Stimulated activated CD8-positive, alpha-beta memory T cell treated with anti-CD3 and anti-CD28 coated beads, Interleukin-4, amount 100 ng/mL, for 1 hour (primary cell): ENCODE results near the gene TUBGCP4.

ENCODE experiments used
- DNase-seq, 2 donors: peaks; one replicate each; pipeline ENCODE4 v3.0.0-alpha.2; 2020; ENCODE audit warnings: low read depth in 2 of 2, low spot score in 1 of 2

The TUBGCP4 gene

GRCh38 chr15:43402255-43402654 is 31.4 kb downstream of the TUBGCP4 start:
- no peak for DNase-seq

DNA sequence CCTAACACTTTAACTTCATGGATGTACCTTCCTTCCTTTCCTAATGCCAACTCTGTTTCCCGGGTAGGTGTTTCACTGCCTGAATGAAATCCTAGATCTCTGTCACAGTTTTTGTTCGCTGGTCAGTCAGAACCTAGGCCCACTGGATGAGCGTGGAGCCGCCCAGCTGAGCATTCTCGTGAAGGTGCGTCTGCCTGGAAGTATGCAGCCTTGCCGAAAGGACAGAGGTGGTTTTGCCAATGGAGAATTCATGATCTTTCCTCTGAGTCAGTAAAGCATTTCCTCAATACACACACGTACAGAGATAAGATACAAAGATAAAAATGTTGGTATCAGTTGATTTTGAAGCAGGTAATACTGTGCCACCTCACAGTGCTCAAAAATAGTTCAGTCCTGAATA is 32.7 kb downstream of the TUBGCP4 start:
- DNase-seq: no peak

DNA sequence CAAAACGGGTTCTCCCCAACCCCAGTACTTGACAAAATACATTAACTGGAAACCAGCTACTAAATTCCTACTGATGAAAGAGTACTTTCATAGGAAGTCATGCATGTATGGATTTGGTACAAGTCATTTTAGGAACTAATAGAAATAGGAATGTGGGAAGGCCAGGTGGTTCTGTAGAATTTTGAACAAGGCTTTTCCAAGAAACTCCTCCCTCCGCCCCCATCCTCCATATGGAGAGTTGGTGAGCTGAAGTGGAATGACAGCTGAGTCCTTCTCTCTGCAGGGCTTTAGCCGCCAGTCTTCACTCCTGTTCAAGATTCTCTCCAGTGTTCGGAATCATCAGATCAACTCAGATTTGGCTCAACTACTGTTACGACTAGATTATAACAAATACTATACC is 33.2 kb downstream of the TUBGCP4 start:
- no peak for DNase-seq

DNA sequence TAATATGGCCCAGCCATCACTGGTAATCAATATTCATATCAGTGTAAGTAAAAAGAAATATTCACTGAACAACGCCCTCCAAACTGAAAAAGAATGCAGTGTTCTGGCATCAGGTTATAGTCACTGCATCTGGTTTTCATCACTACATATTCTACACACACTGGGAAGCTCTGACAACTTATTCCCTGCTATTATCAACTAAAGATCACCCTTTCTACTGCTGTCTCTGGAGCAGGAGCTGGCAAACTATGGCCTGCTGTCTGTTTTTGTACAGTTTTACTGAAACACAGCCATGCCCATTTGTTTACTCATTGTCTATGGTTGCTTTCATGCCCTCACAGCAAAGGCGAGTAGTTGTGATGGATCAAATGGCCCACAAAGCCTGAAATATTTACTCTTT is 35.3 kb downstream of the TUBGCP4 start:
- DNase-seq: no peak

- no peak for DNase-seq
Observed at GRCh38 chr15:43406808-43407207, 35.9 kb downstream of the TUBGCP4 start.

DNA sequence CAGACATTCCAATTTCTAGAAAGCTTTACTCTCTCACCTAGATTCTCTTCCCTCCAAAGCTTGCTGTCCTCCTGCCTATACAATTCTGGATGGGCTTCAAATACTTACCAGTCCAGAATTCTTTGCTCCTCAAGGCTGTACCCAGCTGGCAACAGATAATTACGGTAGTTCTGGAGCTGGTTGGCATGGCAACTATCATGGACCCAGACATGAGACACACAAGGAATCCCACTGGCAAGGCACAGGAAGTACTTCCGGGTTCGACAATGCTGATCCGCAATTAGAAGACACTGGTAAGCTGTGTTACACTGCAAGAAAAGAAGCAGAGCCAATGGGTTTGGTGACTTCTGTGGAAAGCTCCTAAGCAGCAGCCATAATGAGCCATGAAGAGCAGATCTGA is 37.9 kb downstream of the TUBGCP4 start:
- no peak for DNase-seq

- no peak for DNase-seq
Observed at GRCh38 chr15:43410572-43411214, 39.8 kb downstream of the TUBGCP4 start.

DNA sequence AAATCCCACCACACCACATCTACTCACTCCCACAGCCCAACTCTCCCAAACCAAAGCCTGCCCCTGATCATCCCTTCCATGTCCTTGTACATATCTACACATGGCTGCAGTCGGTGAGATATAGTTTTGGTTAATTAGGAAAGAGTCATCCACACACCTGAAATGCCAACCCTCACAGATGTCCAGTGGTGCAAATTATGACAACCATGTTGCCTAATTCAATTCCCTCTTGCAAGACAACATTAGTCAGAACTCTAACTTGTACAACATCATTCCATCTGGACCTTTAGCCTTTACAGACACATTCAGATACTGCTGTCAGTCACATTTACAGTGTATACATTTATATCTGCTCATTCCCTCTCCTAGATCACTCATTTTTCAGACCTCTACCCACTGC is 41.2 kb downstream of the TUBGCP4 start:
- no peak for DNase-seq

DNA sequence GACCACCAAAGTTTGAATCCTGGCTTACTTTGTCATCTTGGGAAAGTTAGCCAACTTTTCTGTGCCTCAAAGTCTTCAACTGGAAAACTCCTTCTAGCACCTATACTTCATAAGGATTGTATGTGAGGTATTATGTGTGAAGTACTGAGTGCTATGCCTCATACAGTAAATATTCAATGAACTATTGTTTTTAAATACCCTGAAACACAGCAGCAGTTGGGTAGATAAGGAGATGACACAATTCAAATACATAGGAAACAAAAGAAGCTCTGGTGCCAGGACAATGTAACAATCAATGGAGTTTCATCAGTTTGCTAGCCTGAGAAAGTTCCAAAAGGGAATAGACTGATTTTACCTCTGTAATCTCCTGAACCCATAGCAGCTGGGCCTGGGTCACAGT is 43.3 kb downstream of the TUBGCP4 start:
- DNase-seq: no peak

- no peak for DNase-seq
Observed at GRCh38 chr15:43420435-43420834, 49.5 kb downstream of the TUBGCP4 start.

DNA sequence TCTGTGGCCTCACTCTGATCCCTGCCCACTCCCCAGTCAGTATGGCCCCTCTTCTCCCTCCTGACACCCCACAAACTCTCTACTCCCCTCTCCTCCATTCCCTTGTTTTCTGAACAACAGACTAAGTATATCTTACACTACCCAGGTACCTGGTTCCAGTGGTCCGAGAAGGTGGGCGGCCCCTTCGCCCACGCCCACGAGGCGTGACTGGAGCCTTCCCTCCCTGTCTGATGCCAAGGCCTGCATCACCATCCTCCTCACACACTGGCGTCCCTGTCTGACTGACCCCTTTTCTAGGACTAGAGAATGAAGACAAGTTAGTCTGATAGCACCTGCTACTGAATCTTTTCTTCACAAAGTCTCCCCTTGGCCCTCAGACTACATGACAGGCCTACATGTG is 50.0 kb downstream of the TUBGCP4 start:
- no peak for DNase-seq

DNA sequence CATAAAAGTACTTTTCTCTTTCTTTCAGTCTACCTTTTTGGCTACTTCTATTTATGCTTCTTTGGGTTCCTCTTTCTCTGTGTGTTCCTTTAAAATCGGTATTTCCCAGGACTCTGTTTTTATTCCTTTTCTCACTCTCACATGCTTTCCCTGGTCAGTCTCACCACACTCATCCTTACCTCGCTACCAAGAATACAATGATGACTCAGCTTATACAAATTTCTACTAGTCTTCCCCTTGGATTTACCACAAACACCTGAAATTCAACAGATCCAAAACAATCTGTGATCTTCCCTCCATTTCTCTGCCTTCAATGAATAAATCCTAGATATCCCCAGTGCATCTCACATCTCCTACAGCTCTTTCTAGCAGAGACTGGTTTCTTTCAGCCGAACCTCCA is 52.9 kb downstream of the TUBGCP4 start:
- no peak for DNase-seq

DNA sequence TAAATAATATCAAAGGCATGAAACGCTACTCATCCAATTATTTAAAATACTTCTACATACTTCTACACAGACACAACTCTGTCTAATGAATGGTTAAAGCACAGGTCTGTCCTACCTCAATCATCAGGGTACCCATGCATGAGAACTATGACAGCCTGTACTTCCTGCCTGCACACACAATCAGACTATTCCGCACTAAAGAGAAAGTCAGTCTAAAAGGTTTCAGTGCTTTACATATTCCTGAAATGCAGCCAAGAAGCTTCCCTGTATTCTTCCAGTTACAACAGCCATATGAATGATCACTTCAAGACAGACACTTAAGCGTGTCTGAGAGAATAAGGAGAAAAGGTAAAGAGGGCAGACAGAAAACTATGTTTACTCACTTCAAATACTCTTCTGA is 58.8 kb downstream of the TUBGCP4 start:
- no peak for DNase-seq

- no peak for DNase-seq
Observed at GRCh38 chr15:43433165-43433564, 62.3 kb downstream of the TUBGCP4 start.

GRCh38 chr15:43433661-43434303 is 62.9 kb downstream of the TUBGCP4 start:
- no peak for DNase-seq

DNA sequence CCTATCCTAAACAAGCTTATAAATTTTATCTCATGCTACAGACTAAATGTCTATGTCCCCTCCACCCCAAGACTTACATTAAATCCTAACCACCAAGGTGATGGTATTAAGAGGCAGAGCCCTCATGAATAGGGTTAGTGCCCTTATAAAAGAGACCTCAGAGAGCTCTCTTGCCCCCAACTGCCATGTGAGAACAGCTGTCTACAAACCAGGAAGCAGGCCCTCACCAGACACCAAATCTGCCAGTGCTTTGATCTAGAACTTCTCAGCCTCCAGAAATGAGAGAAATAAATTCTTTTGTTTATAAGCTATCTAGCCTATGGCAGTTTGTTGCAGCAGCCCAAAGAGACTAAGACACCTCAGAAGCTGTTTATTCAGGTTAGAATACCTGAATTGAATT is 63.5 kb downstream of the TUBGCP4 start:
- DNase-seq: no peak

DNA sequence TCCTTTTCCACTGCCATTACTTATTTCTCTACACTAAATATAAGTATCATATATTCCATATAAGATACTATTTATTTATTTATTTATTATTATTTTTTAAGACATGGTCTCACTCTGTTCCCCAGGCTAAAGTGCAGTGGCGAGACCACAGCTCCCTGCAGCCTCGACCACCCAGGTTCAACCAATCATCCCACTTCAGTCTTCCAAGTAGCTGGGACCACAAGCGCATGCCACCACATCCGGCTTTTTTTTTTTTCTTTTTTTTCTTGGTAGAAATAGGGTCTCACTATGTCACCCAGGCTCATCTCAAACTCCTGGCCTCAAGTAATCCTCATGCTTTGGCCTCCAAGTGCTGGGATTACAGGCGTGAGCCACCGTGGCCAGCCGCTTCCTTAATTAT is 65.5 kb downstream of the TUBGCP4 start:
- DNase-seq: no peak

- no peak for DNase-seq
Observed at GRCh38 chr15:43439268-43439667, 68.4 kb downstream of the TUBGCP4 start.

DNA sequence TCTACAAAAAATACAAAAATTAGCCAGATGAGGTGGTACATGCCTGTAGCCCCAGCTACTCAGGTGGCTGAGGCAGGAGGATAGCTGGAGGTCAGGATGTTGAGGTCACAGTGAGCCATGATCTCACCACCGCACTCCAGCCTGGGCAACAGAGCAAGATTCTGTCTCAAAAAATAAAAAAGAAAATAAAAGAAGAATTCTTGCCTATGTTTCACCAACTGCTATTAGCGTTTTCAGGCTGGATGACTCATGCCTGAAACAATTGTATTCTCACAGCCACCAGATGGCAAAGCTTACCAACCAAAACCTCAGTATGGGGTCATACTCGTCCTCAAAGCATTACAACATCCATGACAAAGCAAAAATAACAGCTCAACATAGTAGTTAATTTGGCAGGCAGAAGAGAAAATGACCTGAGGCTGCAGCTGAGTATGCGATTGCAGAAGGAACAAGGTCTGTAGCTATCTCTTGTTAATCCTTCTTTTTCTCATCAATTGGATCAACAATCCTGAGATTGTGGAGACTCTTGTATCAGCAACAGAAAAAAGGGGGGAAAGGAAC is 69.9 kb downstream of the TUBGCP4 start:
- no peak for DNase-seq

DNA sequence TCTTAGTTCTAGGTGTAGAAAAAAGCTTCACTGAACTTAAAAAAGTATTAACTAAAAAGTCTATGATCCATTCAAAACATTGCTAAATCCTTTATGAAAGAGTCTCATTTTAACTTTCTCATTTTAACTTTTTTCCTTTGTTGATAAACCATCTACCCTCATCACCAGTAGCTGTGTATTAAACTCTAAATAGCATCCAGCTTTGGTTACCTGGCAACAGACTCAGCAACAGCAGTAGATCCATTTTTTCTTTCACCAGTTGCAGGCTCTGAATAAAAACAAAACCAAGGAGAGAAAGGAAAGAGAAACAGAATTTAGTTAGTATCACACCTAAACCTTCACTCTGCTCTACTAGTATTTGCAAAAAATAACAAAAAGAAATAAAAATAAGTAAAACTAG is 70.4 kb downstream of the TUBGCP4 start:
- no peak for DNase-seq

GRCh38 chr15:43446344-43446743 is 75.4 kb downstream of the TUBGCP4 start:
- DNase-seq: no peak

GRCh38 chr15:43449981-43450380 is 79.1 kb downstream of the TUBGCP4 start:
- DNase-seq: no peak
